ENCODE measurements around the gene FANCI. TPM values are rescaled to one million over a fixed set of nuclear protein-coding genes. Genes with fewer than 3 reads are reported as not detected.

The FANCI gene

Small RNAs within 50 kb of the gene (small RNA-seq; reads per million reads assigned to genes)
- gene MIR6766 (ENCODE audit: insufficient read depth) = not detected

Data from mesendoderm (in vitro differentiated cells).